ENCODE measurements around the gene EIF2A. TPM values are rescaled to one million over a fixed set of nuclear protein-coding genes. Genes with fewer than 3 reads are reported as not detected.

EIF2A gene
- total and polyA plus RNA-seq, 2 of the 13 experiments (the other 11 are each of a cell fraction or from before 2014, with no cell fraction given): 124 to 139 TPM

- TF ChIP-seq ZBTB43 (CRISPR knock-in tag; conservative IDR thresholded peaks at IDR 0.05) (no peak), NFAT5 (CRISPR knock-in tag; IDR thresholded peaks at IDR 0.05) (peak; percentile 32; the same call in 1 of the 2 replicates), SSRP1 (CRISPR knock-in tag; IDR thresholded peaks at IDR 0.05) (no peak), RCOR2 (CRISPR knock-in tag; IDR thresholded peaks at IDR 0.05) (no peak), ZNF570 (CRISPR knock-in tag; IDR thresholded peaks at IDR 0.05; ENCODE audit: borderline replicate concordance) (no peak), FOXJ3 (CRISPR knock-in tag; IDR thresholded peaks at IDR 0.05; ENCODE audit: borderline replicate concordance) (peak; percentile 56; the same call in 1 of the 2 replicates), RXRA (CRISPR knock-in tag; IDR thresholded peaks at IDR 0.05) (peak; percentile 25), NFE2 (CRISPR knock-in tag; IDR thresholded peaks at IDR 0.05) (no peak), ZNF879 (CRISPR knock-in tag; IDR thresholded peaks at IDR 0.05) (no peak), SRSF9 (IDR thresholded peaks at IDR 0.05; ENCODE audit: borderline replicate concordance, insufficient read depth, low read depth, low read length, poor library complexity, severe bottlenecking) (no peak), ZNF687 (CRISPR knock-in tag; IDR thresholded peaks at IDR 0.05) (peak; percentile 92), ASH2L (IDR thresholded peaks at IDR 0.05; ENCODE audit: insufficient read length, low read depth, low read length) (peak; percentile 96), TERF1 (CRISPR knock-in tag; IDR thresholded peaks at IDR 0.05) (no peak), SIX4 (CRISPR knock-in tag; IDR thresholded peaks at IDR 0.05) (0 out of 2 replicates have a peak, but pooled peaks have one; percentile 2), MYNN (CRISPR knock-in tag; IDR thresholded peaks at IDR 0.05; ENCODE audit: low read depth) (no peak; the same call in 1 of the 2 replicates)
Observed at GRCh38 chr3:150546226-150547044, at the start of gene EIF2A, which contains the start of gene SERP1 (continued).
